Activated T-cell treated with anti-CD3 and anti-CD28 coated beads for 1 hour (primary cell): ENCODE results near the gene ZNF619.
"Not testable (repeated sequence)": the region's sequence is repeated elsewhere in the genome, so short reads cannot be mapped to it uniquely, and the experiment has no call there.

Experiments used
- DNase-seq: peaks from one replicate; pipeline ENCODE4 v3.0.0-alpha.2; 2020; ENCODE audit warnings: low read depth

ZNF619 gene

DNA sequence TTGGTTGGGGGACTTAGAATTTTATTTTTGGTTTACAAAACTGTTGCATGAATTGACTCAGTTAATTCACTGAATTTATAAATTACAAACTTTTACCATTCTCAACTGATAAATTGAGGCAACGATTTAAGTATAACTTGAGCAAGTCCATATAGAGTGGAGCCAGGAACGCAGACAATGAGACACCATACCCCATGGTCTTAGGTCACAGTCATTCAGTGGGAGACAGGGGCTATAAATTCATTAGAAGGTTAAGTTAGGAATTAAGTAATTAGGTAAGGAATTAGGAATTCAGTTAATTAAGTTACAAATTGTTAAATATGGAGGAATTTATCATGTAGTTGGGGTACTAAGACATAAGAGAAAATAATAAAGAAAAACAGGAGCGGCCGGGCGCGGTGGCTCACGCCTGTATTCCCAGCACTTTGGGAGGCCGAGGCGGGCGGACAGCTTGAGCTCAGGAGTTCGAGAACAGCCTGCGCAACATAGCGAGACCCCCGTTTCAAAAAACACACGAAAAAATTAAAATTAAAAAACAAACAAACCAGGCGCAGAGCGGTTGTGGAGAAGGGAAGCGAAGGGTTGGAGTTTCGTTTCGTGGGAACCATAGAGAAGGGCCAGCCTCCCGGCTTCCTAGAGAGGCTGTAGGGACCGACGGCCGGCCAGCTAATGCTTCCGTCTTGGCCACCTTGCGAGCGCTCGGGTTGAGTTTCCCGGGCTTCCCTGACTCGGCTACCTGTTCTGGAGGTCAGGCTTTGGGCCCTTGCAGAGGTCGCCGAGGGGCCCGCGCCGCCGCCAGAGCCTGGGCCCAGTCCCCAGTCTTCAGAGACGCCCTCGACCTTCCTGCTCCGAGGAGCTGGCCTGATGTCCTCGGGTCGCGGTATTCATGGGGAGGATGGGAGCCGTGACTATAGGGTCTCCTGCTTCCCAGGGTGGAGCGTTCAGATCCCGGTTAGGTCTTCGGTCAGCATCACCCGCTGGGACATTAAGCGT lies at the start of gene ZNF619:
TSS of gene ZNF619 (plus strand) at position 645 of the 993 bp plus-strand sequence. CDS start 858 bp downstream, outside the sequence.
- DNase-seq: peak; percentile 30

DNA sequence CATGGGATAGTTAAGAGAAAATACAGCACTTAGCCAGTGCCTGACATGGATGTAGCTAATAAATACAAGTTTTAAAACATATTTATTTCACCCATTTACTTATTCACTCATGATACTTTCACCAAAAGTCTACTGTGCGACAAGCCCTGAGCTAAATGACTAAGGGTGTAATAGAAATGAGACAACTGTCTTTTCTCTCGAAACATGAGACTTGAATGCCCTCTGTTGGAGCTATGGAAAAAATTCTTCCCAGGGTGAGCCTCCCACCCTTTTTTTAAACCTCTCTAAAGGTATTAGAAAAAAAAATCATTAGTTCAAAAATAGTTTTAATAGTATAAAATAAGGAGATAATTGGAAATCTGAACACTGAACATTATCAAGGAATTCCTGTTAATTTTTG lies 44.1 kb upstream of the ZNF619 start:
- DNase-seq: no peak

DNA sequence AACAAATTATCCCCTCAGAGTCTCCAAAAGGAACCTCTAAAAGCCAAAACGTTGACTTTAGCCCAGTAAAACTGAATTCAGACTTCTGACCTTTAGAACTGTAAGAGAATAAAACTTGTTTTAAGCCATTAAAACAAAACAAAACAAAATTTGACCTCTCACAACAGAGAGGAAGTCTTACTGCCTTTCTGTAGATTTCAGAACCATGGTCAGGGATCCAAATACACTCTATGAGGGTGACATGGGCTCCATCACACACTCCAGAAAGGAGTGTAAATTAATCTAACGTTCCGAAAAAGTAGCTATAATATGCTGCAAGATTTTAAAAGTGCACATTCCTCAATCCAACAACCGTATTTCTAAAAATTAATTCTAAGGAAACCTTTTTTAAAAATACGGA lies 39.0 kb upstream of the ZNF619 start:
- DNase-seq: no peak

DNA sequence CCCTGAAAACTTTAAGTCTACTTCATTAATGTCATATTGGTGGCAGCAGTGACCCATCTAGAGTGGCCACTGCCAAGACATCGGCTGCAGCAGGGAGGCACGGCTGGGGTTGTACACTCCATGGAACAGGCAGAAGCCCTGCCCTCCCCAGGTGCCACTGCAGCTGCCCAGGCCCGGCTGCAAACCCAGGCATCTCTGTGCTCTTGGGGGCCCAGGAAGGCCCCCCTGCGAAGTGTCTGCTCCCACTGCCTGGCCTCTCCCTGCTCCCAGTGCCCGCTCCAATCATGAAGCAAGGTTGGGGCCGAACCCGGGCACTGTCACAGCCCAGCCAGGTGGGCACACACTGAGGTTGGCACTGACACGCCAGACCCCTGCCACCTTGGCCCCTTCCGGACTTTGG lies 31.9 kb upstream of the ZNF619 start:
- no peak for DNase-seq

DNA sequence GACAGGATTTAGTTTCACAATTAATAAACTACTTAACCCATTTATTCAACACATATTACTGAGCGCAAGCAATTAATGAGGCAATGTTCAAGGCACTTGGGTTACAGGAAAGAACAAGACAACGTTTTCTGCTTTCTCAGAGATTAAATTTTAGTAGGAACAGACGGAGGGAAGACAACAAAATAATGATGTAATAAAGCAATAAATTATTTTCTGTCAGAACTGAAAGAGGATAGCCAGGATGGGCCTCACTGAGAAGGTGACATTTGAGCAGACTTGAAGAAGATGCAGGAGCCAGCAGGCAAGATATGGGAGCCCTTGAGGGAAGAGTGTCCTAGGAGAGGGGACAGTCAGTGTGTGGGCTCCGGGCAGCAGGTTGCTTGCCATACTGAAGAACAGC lies 31.0 kb upstream of the ZNF619 start:
- no peak for DNase-seq

DNA sequence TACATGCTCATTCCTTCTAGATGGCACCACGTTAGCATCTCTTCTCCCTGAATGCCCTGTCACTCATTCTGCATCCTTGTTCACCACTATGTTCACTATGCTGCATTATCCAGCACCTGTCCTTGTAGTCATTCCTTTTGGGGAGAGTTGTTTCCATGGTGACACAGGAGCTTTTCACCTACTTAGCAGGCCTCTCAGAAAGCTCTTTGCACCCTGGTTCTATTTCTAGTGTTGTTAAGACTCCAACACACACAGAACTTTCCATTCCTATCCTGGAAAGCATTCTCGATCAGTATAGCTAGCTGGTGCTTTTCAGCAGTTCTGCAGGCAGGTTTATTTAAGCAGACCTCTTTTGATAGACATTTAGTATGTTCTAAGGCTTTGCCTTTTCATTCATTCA lies 26.5 kb upstream of the ZNF619 start:
- no peak for DNase-seq

DNA sequence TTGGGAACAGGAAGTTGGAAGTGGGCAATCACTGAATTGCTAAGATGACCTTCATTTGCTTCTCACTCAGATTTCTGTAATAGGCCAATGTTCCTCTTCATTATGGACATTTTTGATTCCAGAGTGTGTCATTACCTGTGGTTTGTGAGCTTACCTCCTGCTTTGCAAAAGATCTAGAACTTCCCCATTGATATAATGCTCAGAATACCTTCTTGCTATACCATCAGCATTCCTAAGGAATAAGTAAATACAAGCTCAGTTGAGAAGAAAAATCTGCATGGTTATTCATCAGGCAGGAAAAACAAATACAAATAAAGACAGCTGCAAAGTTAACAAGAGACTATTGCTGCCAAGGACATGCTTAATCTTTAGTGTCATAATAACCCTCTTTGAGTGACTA lies 25.4 kb upstream of the ZNF619 start:
- DNase-seq: no peak

DNA sequence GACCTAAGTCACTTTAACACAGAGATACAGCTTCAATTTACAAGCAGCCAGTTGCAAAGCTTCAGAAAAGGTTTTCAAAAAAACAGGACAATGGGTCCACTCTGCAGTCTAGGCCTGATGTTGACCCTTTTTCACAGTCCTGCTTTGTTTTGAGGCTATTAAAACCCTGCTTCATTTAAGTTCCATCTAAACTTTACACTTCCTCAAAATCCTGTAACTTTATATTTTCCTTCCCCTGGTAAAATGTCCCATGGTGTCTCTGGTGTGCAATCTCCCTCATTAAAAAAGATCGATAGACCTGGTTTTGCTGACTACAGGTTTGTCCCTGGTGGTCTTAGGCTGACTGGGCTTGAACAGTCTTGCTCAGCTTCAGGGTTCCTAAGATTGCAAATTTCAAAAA lies 24.9 kb upstream of the ZNF619 start:
- no peak for DNase-seq

DNA sequence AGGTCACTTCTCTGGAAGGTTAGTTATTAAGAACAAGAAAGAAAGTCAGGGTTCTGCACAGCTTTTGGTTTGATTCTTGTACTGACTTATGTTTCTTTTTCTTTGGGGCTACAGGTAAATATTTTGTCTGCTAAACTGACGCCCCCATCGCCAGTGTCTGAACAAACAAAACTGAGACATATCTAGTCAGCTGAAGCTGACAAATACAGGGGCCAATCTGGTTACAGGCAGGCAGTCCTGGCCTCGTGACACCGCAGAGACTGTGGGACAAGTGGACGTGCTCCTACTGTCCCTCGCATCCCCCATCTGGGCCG lies 24.4 kb upstream of the ZNF619 start:
- DNase-seq: no peak

DNA sequence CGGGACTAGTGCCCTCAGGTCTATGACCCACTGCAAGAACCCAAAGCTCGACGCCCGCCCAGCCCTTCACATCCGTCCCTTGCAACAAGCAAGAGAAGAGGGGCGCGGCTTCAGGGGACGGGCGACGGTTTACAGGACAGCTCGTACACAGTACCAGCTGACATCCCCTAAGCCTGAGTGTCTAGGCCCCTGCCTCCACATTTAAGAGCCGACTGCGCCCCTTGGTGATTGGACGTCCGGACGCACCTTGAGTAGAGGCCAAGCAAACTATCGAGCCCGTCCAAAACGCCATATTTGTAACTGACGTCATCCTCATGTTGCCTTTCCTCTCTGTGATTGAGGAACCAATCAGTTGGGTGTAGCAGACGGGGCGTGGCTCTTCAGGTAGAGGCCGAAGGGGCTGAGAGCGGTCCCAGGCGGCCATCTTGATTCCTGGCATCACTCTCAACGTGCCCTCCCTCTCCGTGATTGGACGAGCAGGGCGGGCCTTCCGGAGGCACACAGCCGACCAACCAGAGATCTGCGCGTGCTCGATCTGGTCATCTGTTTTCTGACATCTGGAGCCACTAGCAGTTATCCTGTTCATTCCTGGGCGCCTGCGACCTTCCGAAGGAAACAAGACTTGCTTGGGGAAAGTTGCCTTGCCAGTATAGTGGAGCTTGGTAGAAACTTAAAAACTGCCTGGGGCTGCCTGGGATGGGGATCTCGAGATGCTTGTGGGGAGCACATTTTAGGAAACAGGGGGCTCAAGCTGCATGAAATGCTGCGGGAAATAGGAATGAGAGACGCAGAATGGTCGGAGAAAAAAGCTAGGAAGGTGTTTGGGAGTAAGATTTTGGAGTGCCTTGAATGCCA lies 23.8 kb upstream of the ZNF619 start:
- DNase-seq: peak; percentile 90

DNA sequence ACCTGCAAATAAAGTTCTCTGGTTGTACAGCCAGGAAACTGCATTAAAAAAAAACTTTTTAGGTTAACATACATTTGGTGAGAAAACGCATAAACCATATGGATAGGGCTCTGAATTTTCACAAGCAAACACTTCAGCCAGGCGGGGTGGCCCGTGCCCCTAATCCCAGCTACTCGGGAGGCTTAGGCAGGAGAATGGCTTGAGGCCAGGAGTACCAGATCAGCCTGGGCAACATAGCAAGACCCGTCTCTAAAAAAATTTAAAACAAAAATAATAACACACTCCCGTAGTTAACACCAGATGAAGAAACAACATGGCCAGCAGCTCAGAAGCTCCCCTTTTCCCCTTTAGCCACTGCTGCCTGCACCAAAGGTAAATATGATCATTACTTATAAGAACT lies 23.0 kb upstream of the ZNF619 start:
- no peak for DNase-seq

DNA sequence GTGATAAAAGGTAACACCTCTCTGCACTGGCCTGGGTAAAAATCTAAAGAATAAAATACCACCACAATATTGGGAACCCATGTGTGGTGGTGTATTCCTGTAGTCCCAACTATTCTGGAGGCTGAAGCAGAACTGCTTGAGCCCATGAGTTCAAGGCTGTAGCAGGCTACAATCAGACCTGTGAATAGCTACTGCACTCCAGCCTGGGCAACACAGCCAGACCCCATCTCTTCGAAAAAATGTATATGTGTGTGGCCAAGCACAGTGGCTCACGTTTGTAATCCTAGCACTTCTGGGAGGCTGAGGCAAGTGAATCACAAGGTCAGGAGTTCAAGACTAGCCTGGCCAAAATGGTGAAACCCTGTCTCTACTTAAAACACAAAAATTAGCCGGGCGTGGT lies 21.6 kb upstream of the ZNF619 start:
- DNase-seq: no peak

DNA sequence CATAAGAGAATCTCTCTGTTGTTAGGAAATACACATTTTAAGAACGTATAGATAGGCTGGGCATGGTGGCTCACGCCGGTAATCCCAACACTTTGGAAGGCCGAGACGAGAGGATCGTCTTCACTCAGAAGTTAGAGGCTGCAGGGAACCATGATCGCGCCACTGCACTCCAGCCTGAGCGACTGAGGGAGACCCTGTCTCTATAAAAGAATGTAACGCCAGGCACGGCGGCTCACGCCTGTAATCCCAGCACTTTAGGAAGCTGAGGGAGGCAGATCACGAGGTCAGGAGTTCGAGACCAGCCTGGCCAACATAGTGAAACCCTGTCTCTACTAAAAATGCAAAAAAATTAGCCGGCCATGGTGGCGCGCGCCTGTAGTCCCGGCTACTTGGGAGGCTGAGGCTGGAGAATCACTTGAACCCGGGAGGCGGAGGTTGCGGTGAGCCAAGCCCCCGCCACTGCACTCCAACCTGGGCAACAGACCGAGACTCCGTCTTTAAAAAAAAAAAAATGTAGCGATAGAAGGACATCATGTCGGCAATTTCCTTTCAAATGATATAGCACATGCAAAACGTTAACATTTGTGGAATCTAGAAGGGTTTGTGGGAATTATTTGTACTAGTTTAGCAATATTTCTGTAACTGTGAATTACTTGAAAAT lies 20.5 kb upstream of the ZNF619 start:
- no peak for DNase-seq

DNA sequence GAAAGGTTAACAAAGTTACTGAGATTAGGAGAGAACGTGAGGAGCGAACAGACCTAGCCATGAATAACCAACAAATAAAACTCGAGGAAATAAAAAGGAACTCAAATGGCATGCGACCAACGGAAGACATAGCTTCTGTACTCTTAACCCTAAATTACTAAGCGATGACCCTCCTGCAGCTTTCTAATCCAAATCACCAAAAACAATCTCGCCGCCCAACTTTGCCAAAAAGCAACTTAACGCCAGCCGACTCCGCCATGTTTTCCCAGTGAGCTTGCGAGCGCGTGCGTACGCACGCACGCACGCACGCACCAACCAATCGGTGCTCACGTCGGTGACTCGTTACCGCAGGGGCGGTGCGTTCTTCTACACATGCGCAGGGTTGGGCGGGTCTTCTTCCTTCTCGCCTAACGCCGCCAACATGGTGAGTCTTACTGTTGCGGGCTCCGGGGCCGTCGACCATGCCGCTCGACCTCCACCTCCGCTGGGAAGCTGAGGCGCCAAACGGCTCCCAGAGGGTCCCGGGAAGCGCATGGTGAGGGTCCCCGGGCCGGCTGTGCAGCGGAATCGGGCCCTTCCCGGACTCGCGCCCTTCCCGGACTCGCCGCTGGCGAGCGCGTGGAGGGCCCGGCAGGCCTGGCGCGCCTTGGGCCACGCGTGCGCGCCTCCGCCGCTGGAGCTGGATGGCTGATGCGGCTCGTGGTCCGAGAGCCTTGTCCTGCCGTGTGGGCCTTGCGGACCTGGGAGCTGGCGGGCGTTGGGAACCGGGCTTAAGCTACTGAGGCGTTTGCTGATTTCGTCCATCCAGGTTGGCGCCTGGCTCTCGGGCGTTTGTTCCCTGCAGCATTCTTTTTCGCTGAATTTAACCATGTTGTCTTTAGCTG lies 19.7 kb upstream of the ZNF619 start, which contains the start of gene RPL14:
TSS of gene RPL14 (plus strand) at position 400 of the 884 bp plus-strand sequence. CDS start at position 533, 133 bp downstream.
- peak; percentile 92 for DNase-seq

DNA sequence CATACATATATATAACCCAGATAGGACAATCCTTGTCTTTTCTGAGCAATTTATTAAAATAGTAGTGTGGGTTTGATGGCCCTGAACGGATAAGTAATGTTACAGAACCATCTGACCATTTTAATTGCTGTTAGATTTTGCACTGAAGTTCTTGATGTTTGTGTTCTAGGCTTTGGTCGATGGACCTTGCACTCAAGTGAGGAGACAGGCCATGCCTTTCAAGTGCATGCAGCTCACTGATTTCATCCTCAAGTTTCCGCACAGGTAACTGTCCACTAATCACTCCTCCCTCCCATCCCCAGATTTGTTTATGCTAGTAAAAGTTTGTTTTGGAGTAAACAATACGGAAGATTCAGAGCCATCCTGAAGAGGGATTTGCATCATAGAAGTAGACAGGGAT lies 18.4 kb upstream of the ZNF619 start:
- DNase-seq: no peak

DNA sequence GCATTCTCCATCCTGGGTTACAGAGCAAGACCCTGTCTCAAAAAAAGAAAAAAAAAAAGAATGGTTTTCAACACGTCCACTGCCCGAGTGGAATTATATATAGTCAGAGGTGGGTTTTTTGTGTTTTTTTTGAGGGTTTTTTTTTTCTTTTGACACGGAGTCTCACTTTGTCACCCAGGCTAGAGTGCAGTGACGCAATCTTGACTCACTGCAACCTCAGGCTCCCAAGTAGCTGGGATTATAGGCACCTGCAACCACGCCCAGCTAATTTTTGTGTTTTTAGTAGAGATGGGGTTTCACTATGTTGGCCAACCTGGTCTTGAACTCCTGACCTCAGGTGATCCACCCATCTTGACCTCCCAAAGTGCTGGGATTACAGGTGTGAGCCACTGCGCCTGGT lies 16.4 kb upstream of the ZNF619 start:
- not testable (repeated sequence) for DNase-seq

DNA sequence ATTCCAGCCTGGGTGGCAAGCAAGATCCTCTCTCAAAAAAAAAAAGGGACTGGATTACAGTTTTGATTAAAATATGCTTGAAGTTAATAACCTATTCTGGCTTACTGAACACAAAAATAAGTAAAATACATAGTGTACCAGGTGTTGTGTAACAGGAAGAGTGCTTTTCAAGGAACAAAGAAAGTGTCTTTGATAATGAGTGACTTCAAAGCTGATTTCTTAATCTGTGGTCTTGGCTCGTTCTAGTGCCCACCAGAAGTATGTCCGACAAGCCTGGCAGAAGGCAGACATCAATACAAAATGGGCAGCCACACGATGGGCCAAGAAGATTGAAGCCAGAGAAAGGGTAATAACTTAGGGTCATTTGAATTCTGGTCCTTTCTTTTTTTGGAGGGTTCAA lies 15.8 kb upstream of the ZNF619 start:
- DNase-seq: no peak

DNA sequence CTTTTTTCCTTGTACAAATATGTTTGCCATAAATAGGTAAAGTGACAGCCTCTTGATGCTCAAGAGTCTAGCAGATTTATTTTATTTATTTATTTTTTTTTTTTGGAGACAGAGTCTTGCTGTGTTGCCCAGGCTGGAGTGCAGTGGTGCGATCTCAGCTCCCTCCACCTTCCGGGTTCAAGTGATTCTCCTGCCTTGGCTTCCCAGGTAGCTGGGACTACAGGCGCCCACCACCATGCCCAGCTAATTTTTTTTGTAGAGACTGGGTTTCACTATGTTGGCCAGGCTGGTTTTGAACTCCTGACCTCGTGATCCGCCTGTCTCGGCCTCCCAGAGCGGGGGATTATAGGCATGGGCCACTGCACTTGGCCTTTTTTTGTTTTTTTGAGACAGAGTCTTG lies 14.1 kb upstream of the ZNF619 start:
- DNase-seq: not testable (repeated sequence)

DNA sequence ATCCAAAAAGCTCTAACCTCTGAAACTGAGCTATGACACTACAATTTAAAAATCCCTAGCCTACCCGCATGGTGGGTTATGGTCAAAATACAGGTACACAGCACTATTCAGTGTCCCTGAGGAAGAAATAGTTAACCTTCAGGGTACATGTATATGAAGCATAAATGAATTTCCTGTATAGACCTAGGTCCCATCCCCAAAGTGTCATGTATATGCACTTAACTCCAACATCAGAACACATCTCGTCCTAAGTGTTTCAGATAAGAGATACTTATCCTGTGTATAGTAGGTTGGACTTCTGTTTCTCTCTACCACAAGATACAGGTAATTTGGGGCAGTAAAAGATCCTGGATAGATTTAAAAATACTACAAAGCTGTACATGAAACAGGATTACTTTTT lies 13.3 kb upstream of the ZNF619 start:
- DNase-seq: no peak

DNA sequence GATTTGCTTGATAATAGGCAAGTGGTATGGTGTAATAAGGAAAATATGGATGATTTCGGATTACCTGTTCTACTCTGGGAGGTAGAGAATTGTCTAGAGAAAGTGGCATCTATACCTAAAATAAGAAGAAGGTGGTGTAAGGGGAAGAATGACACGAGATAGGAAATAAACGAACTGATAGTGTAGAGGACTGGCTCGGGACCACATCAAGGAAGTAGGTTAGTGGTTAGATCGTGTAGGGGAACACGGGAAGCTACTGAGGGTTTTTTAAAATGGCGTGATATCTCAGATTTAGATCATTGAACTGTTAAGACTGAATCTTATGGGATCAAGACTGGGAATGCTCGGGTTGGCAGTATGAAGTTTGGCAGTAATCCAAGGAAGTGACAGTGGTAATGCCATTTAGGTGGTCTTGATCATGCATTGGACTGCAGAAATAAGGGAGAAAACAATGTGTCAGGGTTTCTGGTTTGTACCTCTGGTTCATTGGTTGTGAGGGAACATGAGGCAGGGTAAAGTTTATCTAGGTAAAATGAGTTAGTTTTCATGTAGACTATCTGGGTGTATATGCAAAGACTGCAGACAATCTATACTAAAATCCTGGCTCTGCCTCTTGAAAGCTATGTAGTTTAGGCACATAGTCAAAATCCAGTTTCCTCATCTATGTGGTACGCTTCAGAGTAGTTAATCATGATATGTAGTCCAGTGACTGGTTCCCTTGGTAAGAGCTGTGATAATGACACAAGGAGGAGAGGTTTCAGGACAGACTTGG lies 12.4 kb upstream of the ZNF619 start:
- no peak for DNase-seq

DNA sequence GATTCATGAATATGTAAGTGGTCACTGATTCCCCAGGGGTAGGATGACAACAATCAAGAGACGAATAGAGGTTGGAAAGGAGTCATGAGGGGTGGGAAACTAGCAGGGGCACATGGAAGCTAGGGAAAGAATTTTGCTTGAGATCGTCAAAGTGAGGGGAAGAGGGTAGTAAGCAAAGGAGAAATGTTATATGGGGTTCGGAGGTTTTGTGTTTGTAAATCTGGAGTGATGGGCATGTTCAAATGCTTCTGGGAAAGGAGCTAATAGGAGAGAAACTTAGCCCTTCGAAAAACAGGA lies 11.9 kb upstream of the ZNF619 start:
- DNase-seq: no peak
